ENCODE results near the gene SLC17A9. TPM values are rescaled to one million over a fixed set of nuclear protein-coding genes. Genes with fewer than 3 reads are reported as not detected.

SLC17A9 gene
- total RNA-seq, 1 donor from 2014 or later = 9.4 TPM

- DNase-seq (ENCODE audit: low read depth, low spot score) = no peak
Observed at GRCh38 chr20:62968378-62969178, 16.1 kb downstream of the SLC17A9 start.

DNA sequence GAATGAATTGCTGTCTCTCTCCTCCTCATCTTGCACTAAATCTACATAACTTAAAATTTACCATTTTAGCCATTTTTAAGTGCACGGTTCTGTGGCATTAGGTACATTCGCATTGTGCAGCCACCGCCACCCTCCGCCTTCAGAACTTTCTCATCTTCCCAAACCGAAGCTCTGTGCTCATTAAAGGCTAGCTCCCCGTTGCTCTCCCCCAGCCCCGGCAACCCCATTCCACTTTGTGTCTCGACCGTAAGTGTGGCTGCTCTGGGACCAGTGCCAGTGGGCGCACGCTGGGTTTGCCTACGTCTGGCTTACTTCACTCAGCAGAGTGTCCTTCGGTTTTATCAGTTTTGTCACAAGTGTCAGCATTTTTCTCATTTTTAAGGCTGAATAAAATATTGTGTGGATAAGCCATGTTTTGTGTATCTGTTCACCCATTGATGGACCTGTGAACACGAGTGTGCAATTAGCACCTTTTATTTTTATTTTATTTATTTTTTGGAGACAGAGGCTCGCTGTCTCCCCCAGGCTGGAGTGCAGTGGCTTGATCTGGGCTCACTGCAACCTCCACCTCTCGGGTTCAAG lies 16.8 kb downstream of the SLC17A9 start:
- DNase-seq (ENCODE audit: low read depth, low spot score) = no peak

DNA sequence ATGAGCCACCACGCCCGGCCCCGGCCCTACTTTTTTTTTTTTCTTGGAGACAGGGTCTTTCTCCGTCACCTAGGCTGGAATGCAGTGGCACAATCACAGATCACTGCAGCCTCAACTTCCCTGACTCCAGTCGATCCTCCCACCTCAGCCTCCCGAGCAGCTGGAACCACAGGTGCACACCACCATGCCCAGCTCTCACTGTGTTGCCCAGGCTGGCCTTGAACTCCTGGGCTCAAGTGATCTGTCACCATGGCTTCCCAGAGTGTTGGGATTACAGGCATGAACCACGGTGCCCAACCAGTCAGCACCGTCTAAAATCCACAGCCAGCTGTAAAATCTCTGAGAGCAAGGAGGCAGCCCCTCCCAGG lies 17.4 kb downstream of the SLC17A9 start:
- no peak for DNase-seq (ENCODE audit: low read depth, low spot score)

- no peak for DNase-seq (ENCODE audit: low read depth, low spot score)
Observed at GRCh38 chr20:62970307-62971210, 18.1 kb downstream of the SLC17A9 start.

DNA sequence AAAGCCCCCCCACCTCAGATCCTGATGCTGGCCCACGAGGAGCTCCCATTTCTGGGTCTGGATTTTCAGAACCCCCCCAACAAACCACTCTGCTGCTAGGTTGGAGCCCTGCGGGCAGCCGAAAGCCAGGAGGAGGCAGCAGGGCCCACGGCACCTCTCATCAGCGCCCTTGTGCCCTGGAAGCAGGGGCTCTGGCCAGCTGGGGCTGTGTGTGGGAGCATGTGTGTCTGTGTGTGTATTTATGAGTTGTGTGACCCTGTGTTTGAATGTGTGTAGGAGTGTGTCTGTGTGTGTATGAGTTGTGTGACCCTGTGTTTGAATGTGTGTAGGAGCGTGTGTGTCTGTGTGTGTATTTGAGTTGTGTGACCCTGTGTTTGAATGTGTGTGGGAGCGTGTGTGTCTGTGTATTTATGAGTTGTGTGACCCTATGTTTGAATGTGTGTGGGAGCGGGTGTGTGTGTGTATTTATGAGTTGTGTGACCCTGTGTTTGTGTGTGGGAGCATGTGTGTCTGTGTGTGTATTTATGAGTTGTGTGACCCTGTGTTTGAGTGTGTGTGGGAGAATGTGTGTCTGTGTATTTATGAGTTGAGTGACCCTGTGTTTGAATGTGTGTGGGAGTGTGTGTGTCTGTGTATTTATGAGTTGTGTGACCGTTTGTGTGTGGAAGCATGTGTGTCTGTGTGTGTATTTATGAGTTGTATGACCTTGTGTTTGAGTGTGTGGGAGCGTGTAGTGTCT lies 18.9 kb downstream of the SLC17A9 start:
- DNase-seq (ENCODE audit: low read depth, low spot score) = no peak

DNA sequence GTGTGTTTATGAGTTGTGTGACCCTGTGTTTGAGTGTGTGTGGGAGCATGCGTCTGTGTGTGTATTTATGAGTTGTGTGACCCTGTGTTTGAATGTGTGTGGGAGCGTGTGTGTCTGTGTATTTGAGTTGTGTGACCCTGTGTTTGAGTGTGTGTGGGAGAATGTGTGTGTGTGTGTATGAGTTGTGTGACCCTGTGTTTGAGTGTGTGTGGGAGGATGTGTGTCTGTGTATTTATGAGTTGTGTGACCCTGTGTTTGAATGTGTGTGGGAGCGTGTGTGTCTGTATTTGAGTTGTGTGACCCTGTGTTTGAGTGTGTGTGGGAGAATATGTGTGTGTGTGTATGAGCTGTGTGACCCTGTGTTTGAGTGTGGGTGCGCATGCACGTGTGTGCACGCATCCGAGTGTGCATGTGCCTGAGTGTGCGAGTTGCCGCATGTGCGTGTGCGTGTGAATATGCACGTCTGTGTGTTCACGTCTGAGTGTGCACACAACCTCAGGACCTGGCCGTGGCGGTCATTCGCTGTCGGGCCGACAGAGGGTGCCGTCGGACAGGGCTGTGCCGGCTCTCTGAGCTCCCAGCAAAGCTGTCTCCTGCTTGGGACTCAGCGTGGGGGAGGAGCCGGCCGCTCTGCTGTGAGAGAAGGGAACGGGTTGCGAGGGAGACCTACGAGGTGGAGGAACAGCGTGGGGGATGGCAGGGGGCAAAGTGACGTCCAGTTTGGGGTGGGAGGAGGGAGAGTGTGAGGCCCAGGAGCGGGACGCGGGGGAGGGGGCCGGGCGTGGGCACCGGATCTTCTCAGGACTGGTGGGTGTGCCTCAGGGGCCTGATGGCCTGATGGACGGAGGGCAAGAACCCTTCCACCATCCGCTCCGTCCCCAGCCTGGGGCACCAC lies 19.7 kb downstream of the SLC17A9 start:
- DNase-seq (ENCODE audit: low read depth, low spot score) = peak; percentile 19

DNA sequence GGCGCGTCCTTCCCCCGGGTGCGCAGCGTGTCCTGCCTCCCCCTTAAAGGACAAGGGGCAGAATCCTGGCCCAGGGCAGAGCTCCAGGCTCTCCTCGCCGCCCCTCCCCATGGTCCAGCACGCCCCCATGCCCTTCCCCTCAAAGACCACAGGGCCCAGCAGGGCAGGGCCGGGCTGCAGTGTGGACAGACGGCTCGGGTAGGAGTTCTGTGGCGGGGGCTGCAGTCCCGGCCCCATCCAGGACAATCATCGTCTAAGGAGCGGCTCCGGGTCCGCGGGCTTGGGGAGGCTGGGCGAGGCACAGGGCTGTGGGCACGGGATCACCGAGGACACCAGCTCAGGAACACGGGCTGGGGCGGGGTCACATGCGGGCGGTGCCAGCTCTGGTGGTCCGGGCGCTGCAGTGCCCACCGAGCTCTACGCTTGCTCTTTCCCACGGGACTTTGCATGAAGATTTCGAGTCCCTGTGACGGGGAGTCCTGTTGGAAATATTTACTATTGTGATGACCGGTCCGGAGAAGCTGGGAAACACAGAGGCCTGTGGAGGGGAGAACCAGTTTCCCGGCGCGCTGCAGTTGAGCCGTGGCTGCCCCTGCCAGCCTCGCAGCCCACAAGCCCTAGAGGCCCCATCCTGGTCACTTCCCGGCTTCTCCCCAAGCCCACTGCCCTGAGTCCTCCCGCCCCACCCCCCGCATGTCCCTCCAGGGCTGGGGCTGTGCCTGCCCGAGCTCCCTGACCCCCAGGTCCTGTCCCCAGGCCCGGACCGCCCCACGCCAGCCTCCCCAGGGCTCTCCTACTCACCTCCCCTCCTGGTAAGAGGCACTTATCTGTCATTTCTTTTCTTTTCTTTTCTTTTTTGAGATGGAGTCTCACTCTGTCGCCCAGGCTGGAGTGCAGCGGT lies 20.6 kb downstream of the SLC17A9 start:
- DNase-seq (ENCODE audit: low read depth, low spot score) = no peak

DNA sequence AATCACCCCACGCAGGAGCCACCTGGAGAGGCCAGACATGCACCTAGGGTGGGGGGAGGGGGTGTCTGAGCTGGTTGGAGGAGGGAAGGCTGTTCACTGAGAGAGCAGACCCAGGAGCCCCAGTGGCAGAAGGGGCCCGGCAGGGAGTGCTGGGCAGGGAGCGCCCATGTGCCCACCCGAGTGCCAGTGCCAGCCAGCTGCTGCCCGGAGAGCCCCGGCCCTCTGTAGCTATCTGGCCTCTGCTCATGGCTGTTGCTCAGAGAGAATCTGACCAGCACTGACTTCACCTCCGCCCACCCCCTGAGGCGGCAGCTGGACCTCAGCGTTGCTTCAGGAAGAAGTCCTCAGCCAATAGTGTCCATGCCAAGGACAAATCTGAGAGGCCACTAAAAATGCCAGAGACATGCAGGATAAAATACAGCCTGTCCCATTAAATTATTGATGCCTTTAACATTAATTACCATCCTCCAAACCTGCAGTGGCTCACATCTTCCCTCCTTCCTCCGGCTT lies 22.8 kb downstream of the SLC17A9 start:
- DNase-seq (ENCODE audit: low read depth, low spot score) = no peak

DNA sequence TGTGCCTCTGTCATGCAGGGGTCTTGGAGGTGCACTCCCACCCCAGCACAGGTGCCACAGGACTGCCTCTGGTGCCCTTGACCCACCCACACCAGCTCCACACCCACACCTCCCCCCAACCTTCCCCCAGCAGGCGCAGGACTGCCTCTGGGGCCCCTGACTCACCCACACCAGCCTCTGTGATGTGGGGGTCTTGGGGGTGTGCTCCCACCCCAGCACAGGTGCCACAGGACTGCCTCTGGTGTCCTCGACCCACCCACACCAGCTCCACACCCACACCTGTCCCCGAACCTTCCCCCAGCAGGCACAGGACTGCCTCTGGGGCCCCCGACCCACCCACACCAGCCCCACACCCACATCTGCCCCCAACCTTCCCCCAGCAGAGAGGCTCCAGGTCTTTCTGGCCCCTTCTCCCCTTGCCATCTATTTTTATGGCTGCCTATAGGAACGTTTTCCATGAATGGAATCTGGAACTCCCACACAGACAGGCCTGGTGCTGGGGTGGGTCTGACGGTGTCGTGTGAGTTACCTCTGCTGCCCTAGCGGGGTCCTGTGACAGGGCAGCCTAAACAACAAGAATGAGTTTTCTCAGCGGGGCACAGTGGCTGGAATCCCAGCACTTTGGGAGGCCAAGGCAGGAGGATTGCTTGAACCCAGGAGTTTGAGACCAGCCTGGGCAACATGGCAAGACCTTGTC lies 23.5 kb downstream of the SLC17A9 start:
- no peak for DNase-seq (ENCODE audit: low read depth, low spot score)

GRCh38 chr20:62976886-62977285 lies 24.4 kb downstream of the SLC17A9 start:
- no peak for DNase-seq (ENCODE audit: low read depth, low spot score)

GRCh38 chr20:62977613-62978560 lies 25.4 kb downstream of the SLC17A9 start:
- no peak for DNase-seq (ENCODE audit: low read depth, low spot score)

DNA sequence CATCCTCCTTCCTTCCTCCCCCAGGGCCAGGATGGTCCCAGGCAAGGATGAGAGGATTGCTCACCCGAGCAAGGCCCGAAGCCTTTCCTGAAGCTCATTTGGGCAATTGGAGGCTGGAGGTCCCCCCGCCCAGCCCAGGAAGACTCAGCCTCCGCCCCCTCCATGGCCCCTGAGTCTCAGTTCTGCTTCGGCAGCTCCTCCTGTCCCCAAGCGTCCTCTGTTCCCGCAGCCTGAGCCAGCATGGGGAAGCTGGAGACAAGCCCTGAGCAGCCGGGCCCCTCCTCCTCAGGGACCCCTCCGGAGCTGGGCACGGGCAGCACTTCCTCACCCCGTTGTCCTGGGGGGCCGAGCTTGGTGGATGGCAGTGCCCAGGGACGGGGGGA lies 26.0 kb downstream of the SLC17A9 start:
- no peak for DNase-seq (ENCODE audit: low read depth, low spot score)

DNA sequence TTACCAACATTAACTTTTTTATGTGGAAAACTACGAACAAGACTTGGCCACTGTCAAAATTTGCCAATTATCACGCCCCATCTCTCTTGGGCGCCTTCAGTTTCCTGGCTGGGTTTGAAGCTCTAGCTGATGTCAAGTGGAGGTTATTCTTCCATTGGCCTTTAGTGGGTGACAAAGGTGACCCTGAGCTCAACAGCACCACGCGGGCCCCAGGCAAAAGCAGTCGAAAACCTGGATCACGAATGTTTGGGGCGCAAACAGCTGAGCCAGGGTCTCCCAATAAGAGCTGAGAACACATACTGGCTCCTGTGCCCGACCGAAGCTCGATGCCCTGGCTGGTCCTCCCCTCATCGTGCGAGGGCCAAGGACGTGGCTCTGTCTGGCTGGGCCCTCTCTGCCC lies 26.8 kb downstream of the SLC17A9 start:
- DNase-seq (ENCODE audit: low read depth, low spot score) = no peak

- DNase-seq (ENCODE audit: low read depth, low spot score) = no peak
Observed at GRCh38 chr20:62979876-62980373, 27.4 kb downstream of the SLC17A9 start.

- no peak for DNase-seq (ENCODE audit: low read depth, low spot score)
Observed at GRCh38 chr20:62980380-62980960, 28.0 kb downstream of the SLC17A9 start.

GRCh38 chr20:62980970-62981369 lies 28.5 kb downstream of the SLC17A9 start:
- no peak for DNase-seq (ENCODE audit: low read depth, low spot score)

Measured in pulmonary artery endothelial cell (primary cell).